Measurements from ENCODE around the gene SCAF4. TPM values are rescaled to one million over a fixed set of nuclear protein-coding genes. Genes with fewer than 3 reads are reported as not detected.

Gene SCAF4
- total RNA-seq, 4 donors from 2014 or later: 12.1 to 18.8 (median 15.2) TPM

DNA sequence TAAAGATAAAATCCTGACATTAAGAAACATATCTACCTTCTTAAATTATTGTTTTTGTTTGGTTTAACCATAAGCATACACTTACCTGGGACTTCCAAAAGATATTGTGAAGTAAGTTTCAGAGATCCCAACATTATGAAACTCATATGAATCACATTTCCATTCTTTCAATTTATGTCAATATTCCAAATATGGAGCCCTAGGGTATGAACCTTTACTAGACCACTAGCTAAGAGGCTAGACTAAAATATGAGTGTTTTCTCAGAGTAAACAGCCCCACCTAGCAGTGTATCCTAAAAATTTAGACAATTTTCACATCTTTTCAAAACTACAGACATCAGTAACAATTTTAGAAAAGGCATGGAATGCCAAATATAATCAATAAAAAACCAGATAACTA, 24.4 kb downstream of the SCAF4 start:
- intact Hi-C loops (cut with DNase I): no loop called here
- no peak for DNase-seq (ENCODE audit: extremely low spot score)
- Histone ChIP-seq H3K36me3 (peaks cover 0 to 7% (median 4%) of the 10 kb centered on the region in 4 donors), H3K4me3 (no peak overlapping the region), H3K9me3 (no peaks in the 10 kb centered on the region), H3K4me1 (peaks cover 19 to 45% (median 36%) of the 10 kb centered on the region in 4 donors), H3K27me3 (no peaks in the 10 kb centered on the region), H3K27ac (replicated peaks in 1 of 4) (no peak overlapping the region)
- TF ChIP-seq POLR2AphosphoS5 (IDR thresholded peaks at IDR 0.05): no peak
- TF ChIP-seq EP300 (IDR thresholded peaks at IDR 0.05): no peak
- TF ChIP-seq, protein P1, sequence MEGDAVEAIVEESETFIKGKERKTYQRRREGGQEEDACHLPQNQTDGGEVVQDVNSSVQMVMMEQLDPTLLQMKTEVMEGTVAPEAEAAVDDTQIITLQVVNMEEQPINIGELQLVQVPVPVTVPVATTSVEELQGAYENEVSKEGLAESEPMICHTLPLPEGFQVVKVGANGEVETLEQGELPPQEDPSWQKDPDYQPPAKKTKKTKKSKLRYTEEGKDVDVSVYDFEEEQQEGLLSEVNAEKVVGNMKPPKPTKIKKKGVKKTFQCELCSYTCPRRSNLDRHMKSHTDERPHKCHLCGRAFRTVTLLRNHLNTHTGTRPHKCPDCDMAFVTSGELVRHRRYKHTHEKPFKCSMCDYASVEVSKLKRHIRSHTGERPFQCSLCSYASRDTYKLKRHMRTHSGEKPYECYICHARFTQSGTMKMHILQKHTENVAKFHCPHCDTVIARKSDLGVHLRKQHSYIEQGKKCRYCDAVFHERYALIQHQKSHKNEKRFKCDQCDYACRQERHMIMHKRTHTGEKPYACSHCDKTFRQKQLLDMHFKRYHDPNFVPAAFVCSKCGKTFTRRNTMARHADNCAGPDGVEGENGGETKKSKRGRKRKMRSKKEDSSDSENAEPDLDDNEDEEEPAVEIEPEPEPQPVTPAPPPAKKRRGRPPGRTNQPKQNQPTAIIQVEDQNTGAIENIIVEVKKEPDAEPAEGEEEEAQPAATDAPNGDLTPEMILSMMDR (IDR thresholded peaks at IDR 0.05): no peak

DNA sequence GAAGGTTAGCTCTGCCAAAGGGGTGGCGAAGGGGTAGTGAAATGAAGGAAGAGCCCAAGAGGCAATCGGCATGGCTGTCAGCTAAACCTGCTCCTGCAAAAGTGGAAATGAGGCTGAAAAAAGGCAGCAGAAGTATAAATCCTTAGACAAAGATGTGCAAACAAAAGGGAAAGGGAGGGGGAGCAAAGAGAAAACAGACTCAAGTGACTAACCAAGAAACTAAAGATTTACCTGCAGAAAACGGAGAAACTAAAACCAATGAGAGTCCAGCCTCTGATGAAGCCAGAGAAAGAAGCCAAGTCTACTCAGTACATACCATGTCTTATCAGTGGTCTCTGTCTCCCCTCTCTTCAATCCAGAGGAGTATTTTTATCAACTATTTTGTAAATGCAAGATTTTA, 25.4 kb downstream of the SCAF4 start:
- Histone ChIP-seq H3K4me3 (no peak overlapping the region), H3K36me3 (peaks cover under 1 to 17% (median 12%) of the 10 kb centered on the region in 4 donors), H3K27ac (replicated peaks in 1 of 4) (no peak overlapping the region), H3K9me3 (no peaks in the 10 kb centered on the region), H3K27me3 (no peaks in the 10 kb centered on the region), H3K4me1 (peaks cover 19 to 35% (median 28%) of the 10 kb centered on the region in 4 donors)
- no peak for TF ChIP-seq POLR2A (IDR thresholded peaks at IDR 0.05; ENCODE audit: low read depth)
- no peak for TF ChIP-seq POLR2AphosphoS5 (IDR thresholded peaks at IDR 0.05)
- no peak for TF ChIP-seq EP300 (IDR thresholded peaks at IDR 0.05)
- TF ChIP-seq, protein P1 (IDR thresholded peaks at IDR 0.05): no peak
- no peak for DNase-seq (ENCODE audit: extremely low spot score)
- intact Hi-C loops (cut with DNase I): no loop called here
- 92% methylated on average over 3 of the region's 3 CpGs for WGBS

DNA sequence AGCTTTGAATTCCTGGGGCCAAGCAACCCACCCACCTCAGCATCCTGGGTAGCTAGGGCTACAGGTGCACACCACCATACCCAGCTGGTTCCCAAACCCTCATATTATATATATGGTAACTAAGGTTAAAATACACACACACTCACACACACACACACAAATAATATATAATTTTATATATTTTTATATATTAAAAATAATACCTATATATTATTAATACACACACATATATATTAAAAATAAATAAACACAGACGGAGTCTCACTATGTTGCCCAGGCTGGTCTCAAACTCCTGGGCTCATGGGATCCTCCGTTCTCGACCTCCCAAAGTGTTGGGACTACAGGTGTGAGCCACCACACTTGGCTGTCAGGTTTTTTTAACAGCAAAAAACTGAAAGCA, 31.9 kb downstream of the SCAF4 start:
- H3K27me3 ChIP-seq: no peaks in the 10 kb centered on the region
- H3K27ac ChIP-seq (replicated peaks in 1 of 4): no peak overlapping the region
- DNase-seq (ENCODE audit: extremely low spot score): no peak
- intact Hi-C loops (cut with DNase I): no loop called here
- no peaks in the 10 kb centered on the region for H3K4me1 ChIP-seq
- TF ChIP-seq, protein P1 (IDR thresholded peaks at IDR 0.05): no peak
- TF ChIP-seq EP300 (IDR thresholded peaks at IDR 0.05) (no peak), POLR2A (IDR thresholded peaks at IDR 0.05; ENCODE audit: low read depth) (no peak), POLR2AphosphoS5 (IDR thresholded peaks at IDR 0.05) (no peak)
- H3K4me3 ChIP-seq: no peak overlapping the region
- 96% methylated on average over 3 of the region's 3 CpGs for WGBS
- H3K36me3 ChIP-seq: peaks cover 20 to 80% (median 53%) of the 10 kb centered on the region in 4 donors
- no peaks in the 10 kb centered on the region for H3K9me3 ChIP-seq

DNA sequence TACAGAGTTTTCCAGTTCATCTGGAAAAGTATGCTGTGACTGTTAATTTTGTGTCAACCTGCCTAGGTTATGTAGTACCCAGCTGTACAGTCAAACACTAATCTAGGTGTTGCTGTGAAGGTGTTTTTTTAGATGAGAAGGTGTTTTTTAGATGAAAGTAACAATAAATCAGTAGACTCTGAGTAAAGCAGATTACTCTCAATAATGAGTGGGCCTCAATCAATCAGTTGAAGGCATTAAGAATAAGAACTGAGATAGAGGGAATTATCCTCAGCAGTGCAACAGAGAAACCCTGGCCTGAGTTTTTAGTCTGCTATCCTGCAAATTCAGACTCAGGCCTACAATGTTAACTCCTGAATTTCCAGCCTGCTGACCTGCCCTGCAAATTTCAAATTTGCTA, 33.5 kb downstream of the SCAF4 start:
- intact Hi-C loops (cut with DNase I): no loop called here
- H3K4me1 ChIP-seq: no peaks in the 10 kb centered on the region
- peaks cover 31 to 96% (median 68%) of the 10 kb centered on the region in 4 donors for H3K36me3 ChIP-seq
- H3K27ac ChIP-seq (replicated peaks in 1 of 4): no peak overlapping the region
- H3K27me3 ChIP-seq: no peaks in the 10 kb centered on the region
- no peak for TF ChIP-seq EP300 (IDR thresholded peaks at IDR 0.05)
- TF ChIP-seq POLR2AphosphoS5 (IDR thresholded peaks at IDR 0.05): no peak
- TF ChIP-seq, protein P1 (IDR thresholded peaks at IDR 0.05): no peak
- no peak for TF ChIP-seq POLR2A (IDR thresholded peaks at IDR 0.05; ENCODE audit: low read depth)
- no peaks in the 10 kb centered on the region for H3K9me3 ChIP-seq
- no peak overlapping the region for H3K4me3 ChIP-seq
- no peak for DNase-seq (ENCODE audit: extremely low spot score)

DNA sequence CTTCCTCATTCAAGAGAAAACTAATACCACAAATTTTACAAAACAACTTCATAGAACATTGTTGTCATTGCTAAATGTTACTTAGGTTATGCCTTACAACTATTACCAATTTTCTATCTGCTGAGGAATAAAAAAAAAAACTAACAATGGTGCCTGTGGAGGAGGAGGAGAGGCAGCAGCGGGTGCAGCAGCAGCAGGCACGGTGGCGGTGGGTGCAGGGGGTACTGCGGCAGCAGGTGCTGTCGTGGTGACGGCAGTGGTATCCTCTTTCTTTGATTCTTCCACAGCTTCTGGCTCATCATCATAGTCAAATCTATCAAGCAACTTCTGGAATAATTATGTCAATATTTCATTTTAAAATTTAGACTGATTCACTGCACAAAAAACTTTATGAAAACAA, 35.5 kb downstream of the SCAF4 start:
- H3K4me3 ChIP-seq: no peak overlapping the region
- H3K27ac ChIP-seq (replicated peaks in 1 of 4): no peak overlapping the region
- no peaks in the 10 kb centered on the region for H3K9me3 ChIP-seq
- DNase-seq (ENCODE audit: extremely low spot score): no peak
- H3K4me1 ChIP-seq: no peaks in the 10 kb centered on the region
- H3K27me3 ChIP-seq: no peaks in the 10 kb centered on the region
- TF ChIP-seq EP300 (IDR thresholded peaks at IDR 0.05) (no peak), POLR2A (IDR thresholded peaks at IDR 0.05; ENCODE audit: low read depth) (no peak), POLR2AphosphoS5 (IDR thresholded peaks at IDR 0.05) (no peak)
- TF ChIP-seq, protein P1 (IDR thresholded peaks at IDR 0.05): no peak
- 93% methylated on average over 6 of the region's 6 CpGs for WGBS
- intact Hi-C loops (cut with DNase I): no loop called here
- H3K36me3 ChIP-seq: peaks cover 39 to 98% (median 74%) of the 10 kb centered on the region in 4 donors

All from esophagus muscularis mucosa (tissue), 4 donors.